Heart left ventricle (tissue), 13 donors: Measurements from ENCODE around the gene HOXB1.

ENCODE experiments used
- CTCF ChIP-seq, 12 donors: fragments of 200-600 bp; sonication (generic) in 4 of 12; IDR thresholded peaks; one replicate each; pipeline versions ENCODE4 v1.5.0 to v1.8.0; 2018 to 2022; ENCODE audit warnings: antibody characterized with exemption in 12 of 12, mild to moderate bottlenecking in 5 of 12
- POLR2A ChIP-seq, 2 donors: fragments of 450-650 bp; IDR thresholded peaks; one replicate each; pipeline ENCODE4 v1.6.1; 2017; ENCODE audit warnings: antibody characterized with exemption in 2 of 2, mild to moderate bottlenecking in 2 of 2, moderate library complexity in 2 of 2
- donor health status: ischemic (EF 13 %, LVEDD 7.1; RV severe dilation, severe dysfunction).
- donor health status: DM: no; HTN: yes; CAD: no.
- donor health status: DM: no; HTN: no; CAD: no.
- donor health status: ischemic (EF 25% LVEDD 6.9; RV normal size, moderate dysfunction).
- donor health status: ischemic (EF 25% LVEDD 5.7; RV mildly dilated, moderate dysfunction).
- donor health status: ischemic (EF 35%, LVEDD 5.7; RV mildly dilated, moderate dysfunction).
- donor health status: nonischemic (EF 11% LVEDD 7.7; RV severe dilation, severe dysfunction).
- donor health status: DM: yes; HTN: yes; CAD: no.
- donor health status: PGD.
- donor health status: ischemic (EF 29% LVEDD 5.4; RV normal size, mild dysfunction).
- donor health status: nonischemic (EF 23%, LVEDD 6.1; RV moderate dilation, normal function).

DNA sequence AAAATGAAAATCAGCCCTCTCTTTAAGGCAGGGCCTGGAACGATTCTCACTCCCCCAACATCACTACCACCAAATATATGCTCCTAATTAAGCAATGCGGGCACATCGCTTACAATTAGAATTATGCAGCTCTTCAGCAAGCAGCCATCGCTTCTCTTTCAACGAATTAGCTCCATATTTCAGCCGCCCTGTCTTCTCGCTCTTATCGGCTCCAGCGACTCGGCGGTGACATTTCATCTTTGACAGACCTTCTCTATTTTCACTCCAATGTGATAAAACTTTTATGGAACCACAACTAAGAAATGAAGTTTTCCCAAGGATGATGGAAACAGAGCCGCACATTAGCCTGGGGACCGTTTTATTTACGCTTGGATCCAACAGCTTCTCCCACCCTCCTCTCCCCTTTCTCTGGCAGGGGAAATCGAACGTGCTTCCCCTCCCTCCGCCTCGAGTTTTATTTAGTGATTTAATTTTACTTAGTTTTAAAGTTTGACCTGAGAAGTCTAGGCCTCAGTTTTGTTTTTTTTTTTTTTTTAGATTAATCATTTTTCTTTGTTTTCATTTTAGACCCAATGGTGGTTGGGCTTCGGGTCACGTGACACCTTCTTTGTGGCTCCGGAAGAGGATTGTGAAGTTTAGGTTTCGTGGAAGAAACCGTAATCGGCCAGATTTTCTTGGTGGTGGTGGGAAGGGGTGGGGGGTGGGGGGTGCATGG is 17.2 kb upstream of the HOXB1 start:
- TF ChIP-seq CTCF (IDR thresholded peaks at IDR 0.05) (no peak), POLR2A (IDR thresholded peaks at IDR 0.05) (no peak)
